Measurements from ENCODE around the gene PEPD. TPM values are rescaled to one million over a fixed set of nuclear protein-coding genes. Genes with fewer than 3 reads are reported as not detected.

PEPD gene
- total and polyA plus RNA-seq, 2 of the 4 experiments (the other 2 are of a cell fraction), result 36.7 to 88.4 TPM

DNA sequence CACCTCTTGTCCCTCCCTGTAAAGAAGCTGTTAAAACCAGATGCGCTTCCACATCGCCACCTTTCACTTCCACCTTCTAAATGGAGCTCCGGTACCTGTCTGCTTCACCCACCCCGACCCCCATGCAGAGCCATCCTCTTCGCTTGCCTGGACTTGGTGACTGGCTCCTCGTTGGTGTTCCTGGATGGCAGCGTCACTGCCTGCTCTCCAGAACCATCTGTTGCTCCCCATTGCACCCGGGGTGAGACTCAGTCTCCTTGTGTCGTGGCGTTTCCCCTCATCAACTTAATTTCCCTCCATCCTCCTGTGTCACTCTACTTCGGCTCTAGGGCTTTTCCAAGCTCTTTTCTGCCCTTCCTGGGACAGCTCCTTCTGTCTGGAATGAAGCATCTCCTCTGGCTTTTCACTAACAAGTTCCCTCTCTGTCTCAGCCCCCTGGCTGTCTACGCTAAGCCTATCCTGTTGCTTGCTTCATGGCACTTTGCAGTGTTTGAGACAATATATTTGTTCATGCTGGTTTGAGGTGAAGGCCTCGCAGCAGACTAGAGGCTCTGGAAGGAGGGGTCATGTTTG is 137.8 kb downstream of the PEPD start:
- intact Hi-C loops (cut with micrococcal nuclease), result no loop called here
- H2BK5ac ChIP-seq (ENCODE audit: low read depth, low read length, poor library complexity, severe bottlenecking), result no peak overlapping the region
- no peak overlapping the region for H3K27ac ChIP-seq (ENCODE audit: insufficient read depth, low read length)
- H3K4me3 ChIP-seq (ENCODE audit: insufficient read depth, low read depth, low read length), result no peak overlapping the region
- no peak overlapping the region for H2BK120ac ChIP-seq (ENCODE audit: low read depth, low read length)
- H3K56ac ChIP-seq (ENCODE audit: extremely low read depth, insufficient read depth, low read length), result no peak overlapping the region
- H2AK5ac ChIP-seq (ENCODE audit: low read depth, low read length), result no peak overlapping the region
- ChIA-PET POLR2A (ENCODE audit: unreplicated experiment) (no interaction called here), CTCF (interaction anchor here (0.6 to 1.4 kb wide), 2 partner anchors 15 to 95 kb away, joined by 3 read pairs; no protein-coding TSS in a partner anchor)
- no peaks in the 10 kb centered on the region for H3K9me3 ChIP-seq (ENCODE audit: control insufficient read depth, insufficient read depth, low read length)
- H3K23ac ChIP-seq (ENCODE audit: low read depth, low read length), result no peak overlapping the region
- in situ Hi-C loops (cut with MboI; ENCODE audit: low sequenced_read_pairs), result no loop called here
- dilution Hi-C loops (cut with HindIII; ENCODE audit: low sequenced_read_pairs, unreplicated experiment), result no loop called here
- peaks cover 31% of the 10 kb centered on the region for H3K36me3 ChIP-seq (ENCODE audit: control insufficient read depth, insufficient read depth, low read length)
- H3K4ac ChIP-seq (ENCODE audit: low read depth, low read length), result no peak overlapping the region
- H3K4me1 ChIP-seq (ENCODE audit: control insufficient read depth, insufficient read depth, low read length), result no peaks in the 10 kb centered on the region
- H4K91ac ChIP-seq (ENCODE audit: insufficient read depth, low read depth, low read length), result no peak overlapping the region
- BruUV-seq (replicated peaks), result no TSS peak
- H2AK9ac ChIP-seq (replicated peaks; ENCODE audit: low read depth, low read length, poor library complexity), result no peak overlapping the region
- TF ChIP-seq RCOR1 (IDR thresholded peaks at IDR 0.05; ENCODE audit: insufficient replicate concordance, low read length), result no peak
- no peak for TF ChIP-seq MAZ (IDR thresholded peaks at IDR 0.05; ENCODE audit: borderline replicate concordance, low read depth, low read length)
- no peak for TF ChIP-seq BHLHE40 (IDR thresholded peaks at IDR 0.05; ENCODE audit: low read depth, low read length)
- H4K8ac ChIP-seq (ENCODE audit: low read depth in 2 of 2, low read length in 2 of 2), result no peak overlapping the region
- H3K18ac ChIP-seq (ENCODE audit: low read depth, low read length), result no peak overlapping the region
- no peak overlapping the region for H2AFZ ChIP-seq (replicated peaks; ENCODE audit: low read length, poor library complexity)
- H3K9me1 ChIP-seq (ENCODE audit: insufficient read depth, low read length), result peaks cover 15% of the 10 kb centered on the region
- H2BK15ac ChIP-seq (ENCODE audit: low read depth, low read length), result no peak overlapping the region
- ATAC-seq (ENCODE audit: low read depth) (no peak), DNase-seq (no peak)
- H3K9ac ChIP-seq (ENCODE audit: low read depth, low read length), result no peak overlapping the region
- H3K27me3 ChIP-seq (ENCODE audit: control insufficient read depth, insufficient read depth, low read length), result no peaks in the 10 kb centered on the region
- 96% methylated on average over 4 of the region's 13 CpGs; no CpG with 5 or more reads in 1 of the 2 experiments for WGBS, 2 experiments (ENCODE audit: extremely low coverage in 2 of 2, insufficient read length in 1 of 2)
- H4K20me1 ChIP-seq (ENCODE audit: insufficient read depth, low read length), result peaks cover 98% of the 10 kb centered on the region
- H3K14ac ChIP-seq (replicated peaks; ENCODE audit: low read depth, low read length), result no peak overlapping the region
- H2BK20ac ChIP-seq (ENCODE audit: low read depth, low read length), result no peak overlapping the region
- H3K79me1 ChIP-seq (ENCODE audit: low read depth in 1 of 2, low read length in 2 of 2), result peaks cover 28 to 80% of the 10 kb centered on the region in 2 experiments
- no peak overlapping the region for H4K5ac ChIP-seq (ENCODE audit: low read depth, low read length)
- no peak overlapping the region for H3K4me2 ChIP-seq (ENCODE audit: low read depth, low read length)
